A673 (cell line): ENCODE results near the gene TMEM184B.

Experiments
- CTCF ChIP-seq: fragments of 300-800, 200-600 bp; sonication (generic); conservative IDR thresholded peaks from 2 replicates; pipeline ENCODE4 v1.5.1; 2017; ENCODE audit warnings: low read depth, mild to moderate bottlenecking, antibody characterized with exemption, low read length, moderate library complexity, mixed read lengths
- EZH2 ChIP-seq: fragments of 200-600 bp; sonication (generic); IDR thresholded peaks from 2 replicates; pipeline ENCODE4 v1.6.1; 2017; ENCODE audit warnings: borderline replicate concordance, low read depth, mild to moderate bottlenecking, mixed read lengths, antibody characterized with exemption, low read length; ENCODE audit not compliant: poor library complexity, severe bottlenecking

GRCh38 chr22:38270091-38270992 lies 2.5 kb downstream of the TMEM184B start:
- TF ChIP-seq CTCF: no peak
- TF ChIP-seq EZH2: no peak
